Stimulated activated CD8-positive, alpha-beta memory T cell treated with anti-CD3 and anti-CD28 coated beads, Interleukin-4, amount 100 ng/mL, for 1 hour (primary cell): ENCODE measurements around the gene SPRR2G.
"Not testable (repeated sequence)": the region's sequence is repeated elsewhere in the genome, so short reads cannot be mapped to it uniquely, and the experiment has no call there.

ENCODE experiments used
- DNase-seq, 2 donors: peaks; one replicate each; pipeline ENCODE4 v3.0.0-alpha.2; 2020; ENCODE audit warnings: low read depth in 2 of 2, low spot score in 1 of 2

SPRR2G gene

DNA sequence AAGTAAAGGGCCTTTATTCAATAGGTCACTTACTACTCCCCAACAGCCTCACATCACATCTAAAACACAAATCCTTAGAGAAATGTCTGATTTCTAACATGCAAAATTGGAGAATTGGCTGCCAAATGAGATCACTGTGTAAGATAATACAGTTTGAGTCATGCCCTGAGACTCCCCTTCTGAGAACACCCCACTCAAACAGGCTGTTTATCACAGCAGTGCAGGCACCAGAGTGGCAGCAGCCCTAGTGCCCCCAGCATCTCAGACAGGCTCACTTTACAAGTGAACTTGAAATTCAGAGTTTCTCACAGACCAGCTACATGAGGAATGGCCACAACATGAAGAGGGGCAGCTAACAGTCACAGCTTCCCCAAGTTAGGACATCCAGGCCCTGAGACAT lies 35.4 kb downstream of the SPRR2G start:
- DNase-seq = not testable (repeated sequence)

- no peak for DNase-seq
Observed at GRCh38 chr1:153113416-153113815, 37.3 kb downstream of the SPRR2G start, which contains the start of gene SPRR2F. Gene SPRR2F, minus strand, starts transcription at chr1:153113516. Its CDS starts 783 bp downstream, at chr1:153112733.

DNA sequence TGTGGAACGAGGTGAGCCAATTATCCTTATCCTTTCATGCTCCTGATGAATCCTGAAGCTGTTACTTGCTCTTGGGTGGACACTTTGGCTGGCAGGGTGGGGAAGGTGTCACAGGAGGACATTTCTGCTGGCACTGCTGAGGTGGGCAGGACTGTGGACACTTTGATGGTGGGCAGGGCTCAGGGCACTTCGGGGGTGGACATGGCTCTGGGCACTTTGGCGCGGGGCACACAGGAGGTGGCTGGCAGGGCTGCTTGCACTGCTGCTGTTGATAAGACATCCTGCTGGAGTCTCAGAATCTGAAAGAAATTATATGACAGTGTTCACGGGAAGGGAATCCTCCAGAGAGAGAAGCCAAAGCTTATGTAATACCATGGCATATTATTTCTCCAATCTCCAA lies 38.2 kb downstream of the SPRR2G start:
- not testable (repeated sequence) for DNase-seq

DNA sequence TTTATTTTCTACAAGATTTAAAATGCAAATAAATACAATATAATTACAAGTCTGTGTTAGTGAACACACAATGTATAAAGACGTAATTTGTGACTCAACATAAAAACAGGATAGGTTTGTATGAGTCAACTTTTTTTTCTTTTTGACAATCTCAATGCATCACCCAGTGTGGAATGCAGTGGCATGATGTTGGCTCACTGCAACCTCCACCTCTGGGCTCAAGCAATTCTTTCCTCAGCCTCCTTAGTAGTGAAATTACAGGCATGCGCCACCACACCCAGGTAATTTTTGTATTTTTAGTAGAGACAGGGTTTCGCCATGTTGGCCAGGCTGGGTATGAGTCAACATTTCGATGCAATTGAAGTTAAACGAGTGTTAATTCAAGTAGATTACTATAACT lies 50.4 kb downstream of the SPRR2G start:
- no peak for DNase-seq
